GM12891 (cell line): ENCODE measurements around the gene CAMK2G.

Source experiments
- POLR2A ChIP-seq: IDR thresholded peaks from 2 replicates; pipeline ENCODE4 v1.6.1; 2011; ENCODE audit warnings: low read depth, low read length, control low read depth
- POLR2AphosphoS5 ChIP-seq: IDR thresholded peaks from 2 replicates; pipeline ENCODE4 v1.6.1; 2011; ENCODE audit warnings: low read depth, low read length, control low read depth

DNA sequence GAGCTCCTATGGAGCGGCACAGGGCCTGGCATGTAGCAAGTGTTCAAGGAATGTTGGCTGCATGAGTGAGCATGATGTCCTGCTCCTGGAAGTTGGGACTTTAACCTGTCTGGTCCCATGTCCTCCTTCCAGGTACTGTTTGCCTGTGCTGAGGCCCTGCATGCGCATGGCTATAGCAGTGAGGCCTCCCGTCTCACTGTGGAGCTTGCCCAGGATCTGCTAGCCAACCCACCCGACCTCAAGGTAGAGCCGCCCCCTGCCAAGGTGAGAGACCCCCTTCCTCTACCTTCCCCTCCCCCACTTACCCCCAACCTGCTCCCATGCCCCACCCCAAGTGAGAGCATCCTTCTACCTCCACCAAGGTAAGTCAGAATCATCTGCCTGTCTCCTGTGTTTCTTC is 80.9 kb downstream of the CAMK2G start:
- TF ChIP-seq POLR2A (no peak), POLR2AphosphoS5 (no peak; the same call in 1 of the 2 replicates)
